Trophoblast cell (in vitro differentiated cells and primary cell): ENCODE data around the gene ARMC2.

ENCODE experiments used
- DNase-seq, 2 donors: peaks; one replicate each; pipeline ENCODE4 v3.0.0-alpha.2; 2016
- H2AFZ ChIP-seq: 2 replicates; pipeline ENCODE4 v1.6.1; 2013; ENCODE audit warnings: low read length, moderate library complexity, mild to moderate bottlenecking; ENCODE audit not compliant: insufficient read depth, poor library complexity
- H2AK5ac ChIP-seq: 2 replicates; pipeline ENCODE4 v1.6.1; 2013; ENCODE audit warnings: mild to moderate bottlenecking, low read length
- H2BK120ac ChIP-seq: 2 replicates; pipeline ENCODE4 v1.6.1; 2013; ENCODE audit warnings: low read length, mild to moderate bottlenecking, moderate library complexity; ENCODE audit not compliant: insufficient read depth, poor library complexity
- H2BK12ac ChIP-seq: 2 replicates; pipeline ENCODE4 v1.6.1; 2013; ENCODE audit warnings: mild to moderate bottlenecking, low read length, moderate library complexity
- H2BK5ac ChIP-seq: 2 replicates; pipeline ENCODE4 v1.6.1; 2013; ENCODE audit warnings: low read length, low read depth, moderate library complexity, mild to moderate bottlenecking; ENCODE audit not compliant: poor library complexity
- H3K14ac ChIP-seq: 2 replicates; pipeline ENCODE4 v1.6.1; 2013; ENCODE audit warnings: mild to moderate bottlenecking, low read length
- H3K18ac ChIP-seq: 2 replicates; pipeline ENCODE4 v1.6.1; 2013; ENCODE audit warnings: mild to moderate bottlenecking, low read length
- H3K23ac ChIP-seq: 2 replicates; pipeline ENCODE4 v1.6.1; 2013; ENCODE audit warnings: low read length
- H3K27ac ChIP-seq: 2 replicates; pipeline ENCODE4 v1.5.1; 2013; ENCODE audit warnings: low read depth, mild to moderate bottlenecking, inconsistent platforms, low read length, moderate library complexity
- H3K27me3 ChIP-seq: 2 replicates; pipeline ENCODE4 v1.6.1; 2013; ENCODE audit warnings: inconsistent platforms, mild to moderate bottlenecking, low read length, moderate library complexity; ENCODE audit not compliant: insufficient read depth
- H3K36me3 ChIP-seq, 2 experiments: 1 replicate in 1 of 2; 2 replicates in 1 of 2; pipeline ENCODE4 v1.6.1; 2013; ENCODE audit warnings: low read length in 2 of 2, mild to moderate bottlenecking in 2 of 2, moderate library complexity in 1 of 2; ENCODE audit not compliant: insufficient read depth in 2 of 2, control insufficient read depth in 1 of 2
- H3K4ac ChIP-seq: 2 replicates; pipeline ENCODE4 v1.6.1; 2013; ENCODE audit warnings: low read depth, mild to moderate bottlenecking, low read length, moderate library complexity
- H3K4me1 ChIP-seq, 2 experiments: 1 replicate in 1 of 2; 2 replicates in 1 of 2; pipeline ENCODE4 v1.6.1; 2013; ENCODE audit warnings: low read length in 2 of 2, mild to moderate bottlenecking in 2 of 2, moderate library complexity in 1 of 2; ENCODE audit not compliant: insufficient read depth in 2 of 2, control insufficient read depth in 1 of 2
- H3K4me2 ChIP-seq: 2 replicates; pipeline ENCODE4 v1.6.1; 2013; ENCODE audit warnings: inconsistent platforms, mild to moderate bottlenecking, low read length, moderate library complexity
- H3K4me3 ChIP-seq: 2 replicates; pipeline ENCODE4 v1.5.1; 2013; ENCODE audit warnings: mild to moderate bottlenecking, low read depth, low read length, inconsistent platforms
- H3K79me1 ChIP-seq: one replicate; pipeline ENCODE4 v1.6.1; 2013; ENCODE audit warnings: low read length
- H3K79me2 ChIP-seq: 2 replicates; pipeline ENCODE4 v1.6.1; 2013; ENCODE audit warnings: low read length, mild to moderate bottlenecking; ENCODE audit not compliant: control insufficient read depth, insufficient read depth, poor library complexity
- H3K9ac ChIP-seq: 2 replicates; pipeline ENCODE4 v1.6.1; 2013; ENCODE audit warnings: mild to moderate bottlenecking, low read length
- H3K9me3 ChIP-seq: 2 replicates; pipeline ENCODE4 v1.6.1; 2013; ENCODE audit warnings: low read depth, mild to moderate bottlenecking, control low read depth, inconsistent platforms, low read length; ENCODE audit not compliant: insufficient read depth
- H4K12ac ChIP-seq: 2 replicates; pipeline ENCODE4 v1.6.1; 2013; ENCODE audit warnings: low read depth, mild to moderate bottlenecking, low read length, moderate library complexity
- H4K8ac ChIP-seq: 2 replicates; pipeline ENCODE4 v1.6.1; 2013; ENCODE audit warnings: low read depth, mild to moderate bottlenecking, low read length, moderate library complexity
- H4K91ac ChIP-seq: one replicate; pipeline ENCODE4 v1.6.1; 2013; ENCODE audit warnings: low read depth, mild to moderate bottlenecking, low read length, moderate library complexity
- WGBS: extraction: QIAGEN DNeasy Blood & Tissue Kit; methylation state at CpG from one replicate; pipeline ENCODE4 v1.1.7; 2013; ENCODE audit warnings: missing lambda C conversion rate; ENCODE audit not compliant: insufficient read length, insufficient coverage; ENCODE audit errors: extremely low coverage; 5-methylcytosine and 5-hydroxymethylcytosine counted together

The ARMC2 gene

GRCh38 chr6:108883172-108883571 lies 35.0 kb downstream of the ARMC2 start:
- H3K27ac ChIP-seq = no peak overlapping the region
- H2BK12ac ChIP-seq = no peak overlapping the region
- no peak overlapping the region for H4K12ac ChIP-seq
- H3K79me2 ChIP-seq = no peaks in the 10 kb centered on the region
- H3K14ac ChIP-seq = no peak overlapping the region
- H4K8ac ChIP-seq = no peak overlapping the region
- WGBS = no CpG with 5 or more reads among the region's 1 CpG
- H3K4me3 ChIP-seq = no peak overlapping the region
- H3K4ac ChIP-seq = no peak overlapping the region
- no peak overlapping the region for H2BK120ac ChIP-seq
- H3K4me2 ChIP-seq = no peak overlapping the region
- no peak overlapping the region for H3K23ac ChIP-seq
- DNase-seq = no peak
- no peak overlapping the region for H2AK5ac ChIP-seq
- H3K36me3 ChIP-seq = no peaks in the 10 kb centered on the region
- no peak overlapping the region for H2BK5ac ChIP-seq
- no peaks in the 10 kb centered on the region for H3K79me1 ChIP-seq
- H3K27me3 ChIP-seq = no peaks in the 10 kb centered on the region
- no peaks in the 10 kb centered on the region for H3K4me1 ChIP-seq
- H3K9me3 ChIP-seq = peaks cover 3% of the 10 kb centered on the region
- no peak overlapping the region for H3K18ac ChIP-seq
- no peak overlapping the region for H4K91ac ChIP-seq
- no peak overlapping the region for H2AFZ ChIP-seq
- H3K9ac ChIP-seq = no peak overlapping the region

- Histone ChIP-seq H2BK12ac (no peak overlapping the region), H3K23ac (no peak overlapping the region), H3K4me3 (no peak overlapping the region), H3K79me2 (no peaks in the 10 kb centered on the region), H2AFZ (no peak overlapping the region), H3K4me1 (no peaks in the 10 kb centered on the region), H3K4ac (no peak overlapping the region), H3K27me3 (no peaks in the 10 kb centered on the region), H4K91ac (no peak overlapping the region), H3K9me3 (peaks cover 3% of the 10 kb centered on the region), H2BK120ac (no peak overlapping the region), H2BK5ac (no peak overlapping the region), H3K9ac (no peak overlapping the region), H3K14ac (no peak overlapping the region), H4K12ac (no peak overlapping the region), H4K8ac (no peak overlapping the region), H3K36me3 (no peaks in the 10 kb centered on the region), H3K4me2 (no peak overlapping the region), H3K18ac (no peak overlapping the region), H3K27ac (no peak overlapping the region), H3K79me1 (no peaks in the 10 kb centered on the region), H2AK5ac (no peak overlapping the region)
- no CpG with 5 or more reads among the region's 9 CpGs for WGBS
- DNase-seq = no peak
These were observed 36.2 kb downstream of the ARMC2 start for GRCh38 chr6:108884211-108885059.

- H3K79me1 ChIP-seq = no peaks in the 10 kb centered on the region
These were observed 39.8 kb downstream of the ARMC2 start for GRCh38 chr6:108888052-108888451.

GRCh38 chr6:108888745-108889144 lies 40.5 kb downstream of the ARMC2 start:
- no peak overlapping the region for H4K12ac ChIP-seq
- H4K91ac ChIP-seq = no peak overlapping the region
- no peaks in the 10 kb centered on the region for H3K79me1 ChIP-seq
- H2BK5ac ChIP-seq = no peak overlapping the region
- H3K79me2 ChIP-seq = no peaks in the 10 kb centered on the region
- WGBS = no CpG with 5 or more reads among the region's 2 CpGs
- H3K36me3 ChIP-seq = no peaks in the 10 kb centered on the region
- peaks cover 2% of the 10 kb centered on the region for H3K9me3 ChIP-seq
- no peak overlapping the region for H3K4me2 ChIP-seq
- no peak overlapping the region for H2AK5ac ChIP-seq
- H3K9ac ChIP-seq = no peak overlapping the region
- H3K23ac ChIP-seq = no peak overlapping the region
- H2BK120ac ChIP-seq = no peak overlapping the region
- H3K27ac ChIP-seq = no peak overlapping the region
- no peak overlapping the region for H3K14ac ChIP-seq
- H3K27me3 ChIP-seq = no peaks in the 10 kb centered on the region
- H3K4ac ChIP-seq = no peak overlapping the region
- no peak overlapping the region for H2AFZ ChIP-seq
- H2BK12ac ChIP-seq = no peak overlapping the region
- no peak for DNase-seq
- no peaks in the 10 kb centered on the region for H3K4me1 ChIP-seq
- no peak overlapping the region for H3K4me3 ChIP-seq
- no peak overlapping the region for H4K8ac ChIP-seq
- H3K18ac ChIP-seq = no peak overlapping the region

More at GRCh38 chr6:108888052-108888451, 39.8 kb downstream of the ARMC2 start:
- Histone ChIP-seq H3K9ac (no peak overlapping the region), H3K36me3 (no peaks in the 10 kb centered on the region), H4K8ac (no peak overlapping the region), H4K12ac (no peak overlapping the region), H3K14ac (no peak overlapping the region), H3K4ac (no peak overlapping the region), H2BK120ac (no peak overlapping the region), H2BK5ac (no peak overlapping the region), H3K27ac (no peak overlapping the region), H3K18ac (no peak overlapping the region), H4K91ac (no peak overlapping the region), H3K4me2 (no peak overlapping the region), H3K23ac (no peak overlapping the region), H3K4me3 (no peak overlapping the region), H3K79me2 (no peaks in the 10 kb centered on the region), H3K9me3 (peaks cover 2% of the 10 kb centered on the region), H2AFZ (no peak overlapping the region), H2AK5ac (no peak overlapping the region), H3K27me3 (no peaks in the 10 kb centered on the region), H3K4me1 (no peaks in the 10 kb centered on the region), H2BK12ac (no peak overlapping the region)
- no peak for DNase-seq
- no CpG with 5 or more reads among the region's 6 CpGs for WGBS
